Spleen (tissue), 7 donors: ENCODE data around the gene ATP1A3.

Experiments used
- POLR2A ChIP-seq, 3 donors: fragments of 450-650 bp; IDR thresholded peaks; one replicate each; pipeline ENCODE4 v1.5.1; 2017; ENCODE audit warnings: antibody characterized with exemption in 3 of 3, mild to moderate bottlenecking in 1 of 3
- POLR2AphosphoS5 ChIP-seq, 3 donors: sonication (generic); formaldehyde crosslinking; IDR thresholded peaks; one replicate each; pipeline ENCODE4 v1.5.1; 2017; ENCODE audit warnings: antibody characterized with exemption in 3 of 3
- TF ChIP-seq, protein P1 (sequence below), 11 experiments: fragments of 200-600 bp in 7 of 11; fragments of 450-650 bp in 4 of 11; sonication (generic) in 4 of 11; IDR thresholded peaks in 8 of 11; conservative IDR thresholded peaks in 3 of 11; 1 replicate in 7 of 11; 2 replicates in 4 of 11; pipeline versions ENCODE4 v1.4.0 to v1.8.0; 2016 to 2021; ENCODE audit warnings: antibody characterized with exemption in 11 of 11, inconsistent platforms in 4 of 11, mild to moderate bottlenecking in 1 of 11
- donor health status: DM: no; HTN: no; CAD: no; lungs with moderate emphysema.
- donor health status: DM: no; HTN: no; CAD: no.
- donor health status: DM: no; HTN: no; CAD: no.

DNA sequence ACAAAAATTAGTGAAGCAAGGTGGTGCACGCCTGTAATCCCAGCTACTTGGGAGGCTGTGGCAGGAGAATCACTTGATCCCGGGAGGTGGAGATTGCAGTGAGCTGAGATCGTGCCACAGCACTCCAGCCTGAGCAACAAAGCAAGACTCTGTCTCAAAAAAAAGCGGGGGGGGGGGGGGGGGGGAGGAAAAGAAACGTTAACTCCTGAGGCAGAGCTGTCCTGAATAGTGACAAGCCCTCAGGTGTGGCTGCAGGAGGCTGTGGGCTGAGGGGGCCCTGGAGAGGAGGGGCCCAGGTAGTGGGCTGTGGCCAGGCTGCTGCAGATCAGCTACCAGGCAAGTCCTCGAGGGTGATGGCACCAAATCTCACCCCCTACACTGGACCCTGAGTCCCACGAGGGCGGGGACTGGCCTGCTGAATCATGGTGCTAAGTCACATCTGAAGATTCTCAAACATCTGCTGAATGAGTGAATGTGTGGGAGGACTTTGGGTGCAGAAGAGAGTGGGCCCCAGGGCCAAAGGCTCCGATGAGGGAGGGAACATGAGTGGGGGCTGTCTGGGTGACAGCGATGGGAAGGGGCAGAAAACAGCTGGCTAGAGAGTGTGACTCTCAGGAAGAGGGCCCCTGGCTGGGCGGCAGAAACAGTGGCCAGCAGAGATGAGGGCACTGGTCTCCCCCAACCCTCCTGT, 24.6 kb upstream of the ATP1A3 start:
- TF ChIP-seq POLR2A (IDR thresholded peaks at IDR 0.05) = no peak
- TF ChIP-seq, protein P1, sequence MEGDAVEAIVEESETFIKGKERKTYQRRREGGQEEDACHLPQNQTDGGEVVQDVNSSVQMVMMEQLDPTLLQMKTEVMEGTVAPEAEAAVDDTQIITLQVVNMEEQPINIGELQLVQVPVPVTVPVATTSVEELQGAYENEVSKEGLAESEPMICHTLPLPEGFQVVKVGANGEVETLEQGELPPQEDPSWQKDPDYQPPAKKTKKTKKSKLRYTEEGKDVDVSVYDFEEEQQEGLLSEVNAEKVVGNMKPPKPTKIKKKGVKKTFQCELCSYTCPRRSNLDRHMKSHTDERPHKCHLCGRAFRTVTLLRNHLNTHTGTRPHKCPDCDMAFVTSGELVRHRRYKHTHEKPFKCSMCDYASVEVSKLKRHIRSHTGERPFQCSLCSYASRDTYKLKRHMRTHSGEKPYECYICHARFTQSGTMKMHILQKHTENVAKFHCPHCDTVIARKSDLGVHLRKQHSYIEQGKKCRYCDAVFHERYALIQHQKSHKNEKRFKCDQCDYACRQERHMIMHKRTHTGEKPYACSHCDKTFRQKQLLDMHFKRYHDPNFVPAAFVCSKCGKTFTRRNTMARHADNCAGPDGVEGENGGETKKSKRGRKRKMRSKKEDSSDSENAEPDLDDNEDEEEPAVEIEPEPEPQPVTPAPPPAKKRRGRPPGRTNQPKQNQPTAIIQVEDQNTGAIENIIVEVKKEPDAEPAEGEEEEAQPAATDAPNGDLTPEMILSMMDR (IDR thresholded peaks at IDR 0.05 in 8 of 11, conservative IDR thresholded peaks at IDR 0.05 in 3 of 11) = no peak
- no peak for TF ChIP-seq POLR2AphosphoS5 (IDR thresholded peaks at IDR 0.05)
